Adrenal gland (tissue), 5 donors: ENCODE measurements around the gene CNOT6.

Experiments
- POLR2A ChIP-seq, 2 donors: fragments of 450-650 bp; IDR thresholded peaks; one replicate each; pipeline ENCODE4 v1.6.1; 2017; ENCODE audit warnings: antibody characterized with exemption in 2 of 2, mild to moderate bottlenecking in 2 of 2, moderate library complexity in 1 of 2
- TF ChIP-seq, protein P1 (sequence below), 6 experiments: fragments of 450-650 bp in 4 of 6; fragments of 200-600 bp in 2 of 6; sonication (generic) in 1 of 6; IDR thresholded peaks; 1 replicate in 5 of 6; 2 replicates in 1 of 6; pipeline versions ENCODE4 v1.5.1 to v1.8.0; 2016 to 2021; ENCODE audit warnings: antibody characterized with exemption in 6 of 6, mild to moderate bottlenecking in 2 of 6, moderate library complexity in 1 of 6
- donor health status: DM: no; HTN: no; CAD: no.

GRCh38 chr5:180522330-180522729 lies 28.2 kb downstream of the CNOT6 start:
- TF ChIP-seq, protein P1, sequence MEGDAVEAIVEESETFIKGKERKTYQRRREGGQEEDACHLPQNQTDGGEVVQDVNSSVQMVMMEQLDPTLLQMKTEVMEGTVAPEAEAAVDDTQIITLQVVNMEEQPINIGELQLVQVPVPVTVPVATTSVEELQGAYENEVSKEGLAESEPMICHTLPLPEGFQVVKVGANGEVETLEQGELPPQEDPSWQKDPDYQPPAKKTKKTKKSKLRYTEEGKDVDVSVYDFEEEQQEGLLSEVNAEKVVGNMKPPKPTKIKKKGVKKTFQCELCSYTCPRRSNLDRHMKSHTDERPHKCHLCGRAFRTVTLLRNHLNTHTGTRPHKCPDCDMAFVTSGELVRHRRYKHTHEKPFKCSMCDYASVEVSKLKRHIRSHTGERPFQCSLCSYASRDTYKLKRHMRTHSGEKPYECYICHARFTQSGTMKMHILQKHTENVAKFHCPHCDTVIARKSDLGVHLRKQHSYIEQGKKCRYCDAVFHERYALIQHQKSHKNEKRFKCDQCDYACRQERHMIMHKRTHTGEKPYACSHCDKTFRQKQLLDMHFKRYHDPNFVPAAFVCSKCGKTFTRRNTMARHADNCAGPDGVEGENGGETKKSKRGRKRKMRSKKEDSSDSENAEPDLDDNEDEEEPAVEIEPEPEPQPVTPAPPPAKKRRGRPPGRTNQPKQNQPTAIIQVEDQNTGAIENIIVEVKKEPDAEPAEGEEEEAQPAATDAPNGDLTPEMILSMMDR (IDR thresholded peaks at IDR 0.05), result no peak
- no peak for TF ChIP-seq POLR2A (IDR thresholded peaks at IDR 0.05)
